Measurements from ENCODE around the gene OGDHL. TPM values are rescaled to one million over a fixed set of nuclear protein-coding genes. Genes with fewer than 3 reads are reported as not detected.
A peak's percentile ranks its signal among the peaks of the same experiment; 100 is the strongest.

Gene OGDHL
- polyA plus RNA-seq, 1 donor from 2014 or later, result 40.7 TPM

DNA sequence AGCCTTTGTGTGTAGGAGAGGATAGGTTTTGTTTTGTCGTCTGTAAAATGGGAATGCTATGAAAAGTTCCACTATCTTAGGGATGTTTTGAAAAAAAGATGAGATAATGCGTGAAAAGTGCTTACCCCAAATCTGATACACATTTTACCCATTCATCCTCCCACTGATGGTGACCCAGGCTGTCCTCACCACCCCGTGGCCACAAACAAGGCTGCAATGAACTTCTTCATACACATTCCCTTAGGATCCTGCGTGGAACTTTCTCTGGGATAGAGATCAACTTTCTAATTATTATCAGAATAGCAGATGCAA, 399 bp upstream of the OGDHL start:
- H3K9ac ChIP-seq (ENCODE audit: low read length), result peak overlapping the region; percentile 82
- peak overlapping the region; percentile 92 for H3K4me3 ChIP-seq (ENCODE audit: low read length)
- no peaks in the 10 kb centered on the region for H3F3A ChIP-seq (ENCODE audit: insufficient read depth, low read length, poor library complexity, severe bottlenecking)
- H4K20me1 ChIP-seq (ENCODE audit: insufficient read depth), result no peaks in the 10 kb centered on the region
- TF ChIP-seq MXI1 (conservative IDR thresholded peaks at IDR 0.05; ENCODE audit: poor library complexity, severe bottlenecking) (no peak), POLR2AphosphoS5 (IDR thresholded peaks at IDR 0.05) (no peak), SMC3 (conservative IDR thresholded peaks at IDR 0.05; ENCODE audit: poor library complexity) (no peak), EP300 (conservative IDR thresholded peaks at IDR 0.05; ENCODE audit: poor library complexity, severe bottlenecking) (no peak), RAD21 (conservative IDR thresholded peaks at IDR 0.05) (no peak), EZH2 (IDR thresholded peaks at IDR 0.05; ENCODE audit: borderline replicate concordance, insufficient read depth, low read length, poor library complexity, severe bottlenecking) (no peak), TAF1 (IDR thresholded peaks at IDR 0.05; ENCODE audit: low read depth) (no peak)
- TF ChIP-seq, protein P1, sequence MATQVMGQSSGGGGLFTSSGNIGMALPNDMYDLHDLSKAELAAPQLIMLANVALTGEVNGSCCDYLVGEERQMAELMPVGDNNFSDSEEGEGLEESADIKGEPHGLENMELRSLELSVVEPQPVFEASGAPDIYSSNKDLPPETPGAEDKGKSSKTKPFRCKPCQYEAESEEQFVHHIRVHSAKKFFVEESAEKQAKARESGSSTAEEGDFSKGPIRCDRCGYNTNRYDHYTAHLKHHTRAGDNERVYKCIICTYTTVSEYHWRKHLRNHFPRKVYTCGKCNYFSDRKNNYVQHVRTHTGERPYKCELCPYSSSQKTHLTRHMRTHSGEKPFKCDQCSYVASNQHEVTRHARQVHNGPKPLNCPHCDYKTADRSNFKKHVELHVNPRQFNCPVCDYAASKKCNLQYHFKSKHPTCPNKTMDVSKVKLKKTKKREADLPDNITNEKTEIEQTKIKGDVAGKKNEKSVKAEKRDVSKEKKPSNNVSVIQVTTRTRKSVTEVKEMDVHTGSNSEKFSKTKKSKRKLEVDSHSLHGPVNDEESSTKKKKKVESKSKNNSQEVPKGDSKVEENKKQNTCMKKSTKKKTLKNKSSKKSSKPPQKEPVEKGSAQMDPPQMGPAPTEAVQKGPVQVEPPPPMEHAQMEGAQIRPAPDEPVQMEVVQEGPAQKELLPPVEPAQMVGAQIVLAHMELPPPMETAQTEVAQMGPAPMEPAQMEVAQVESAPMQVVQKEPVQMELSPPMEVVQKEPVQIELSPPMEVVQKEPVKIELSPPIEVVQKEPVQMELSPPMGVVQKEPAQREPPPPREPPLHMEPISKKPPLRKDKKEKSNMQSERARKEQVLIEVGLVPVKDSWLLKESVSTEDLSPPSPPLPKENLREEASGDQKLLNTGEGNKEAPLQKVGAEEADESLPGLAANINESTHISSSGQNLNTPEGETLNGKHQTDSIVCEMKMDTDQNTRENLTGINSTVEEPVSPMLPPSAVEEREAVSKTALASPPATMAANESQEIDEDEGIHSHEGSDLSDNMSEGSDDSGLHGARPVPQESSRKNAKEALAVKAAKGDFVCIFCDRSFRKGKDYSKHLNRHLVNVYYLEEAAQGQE (IDR thresholded peaks at IDR 0.05; ENCODE audit: borderline replicate concordance), result no peak
- TF ChIP-seq, protein P2, sequence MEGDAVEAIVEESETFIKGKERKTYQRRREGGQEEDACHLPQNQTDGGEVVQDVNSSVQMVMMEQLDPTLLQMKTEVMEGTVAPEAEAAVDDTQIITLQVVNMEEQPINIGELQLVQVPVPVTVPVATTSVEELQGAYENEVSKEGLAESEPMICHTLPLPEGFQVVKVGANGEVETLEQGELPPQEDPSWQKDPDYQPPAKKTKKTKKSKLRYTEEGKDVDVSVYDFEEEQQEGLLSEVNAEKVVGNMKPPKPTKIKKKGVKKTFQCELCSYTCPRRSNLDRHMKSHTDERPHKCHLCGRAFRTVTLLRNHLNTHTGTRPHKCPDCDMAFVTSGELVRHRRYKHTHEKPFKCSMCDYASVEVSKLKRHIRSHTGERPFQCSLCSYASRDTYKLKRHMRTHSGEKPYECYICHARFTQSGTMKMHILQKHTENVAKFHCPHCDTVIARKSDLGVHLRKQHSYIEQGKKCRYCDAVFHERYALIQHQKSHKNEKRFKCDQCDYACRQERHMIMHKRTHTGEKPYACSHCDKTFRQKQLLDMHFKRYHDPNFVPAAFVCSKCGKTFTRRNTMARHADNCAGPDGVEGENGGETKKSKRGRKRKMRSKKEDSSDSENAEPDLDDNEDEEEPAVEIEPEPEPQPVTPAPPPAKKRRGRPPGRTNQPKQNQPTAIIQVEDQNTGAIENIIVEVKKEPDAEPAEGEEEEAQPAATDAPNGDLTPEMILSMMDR (IDR thresholded peaks at IDR 0.05; ENCODE audit: poor library complexity, severe bottlenecking), result no peak
- no peaks in the 10 kb centered on the region for H3K36me3 ChIP-seq (ENCODE audit: insufficient read depth, low read length)
- H3K79me2 ChIP-seq (replicated peaks; ENCODE audit: insufficient read depth, low read length), result no peaks in the 10 kb centered on the region
- H3K4me2 ChIP-seq (ENCODE audit: low read length), result no peak overlapping the region
- H3K27ac ChIP-seq (ENCODE audit: low read length), result no peak overlapping the region
- peaks cover 13% of the 10 kb centered on the region for H3K9me3 ChIP-seq (ENCODE audit: low read length)
- no peaks in the 10 kb centered on the region for H3K9me2 ChIP-seq (ENCODE audit: insufficient read depth, low read length)
- H3K27me3 ChIP-seq (ENCODE audit: insufficient read depth, low read depth, low read length), result peaks cover 27% of the 10 kb centered on the region
- H2AFZ ChIP-seq (ENCODE audit: low read depth, low read length), result peak overlapping the region; percentile 46

DNA sequence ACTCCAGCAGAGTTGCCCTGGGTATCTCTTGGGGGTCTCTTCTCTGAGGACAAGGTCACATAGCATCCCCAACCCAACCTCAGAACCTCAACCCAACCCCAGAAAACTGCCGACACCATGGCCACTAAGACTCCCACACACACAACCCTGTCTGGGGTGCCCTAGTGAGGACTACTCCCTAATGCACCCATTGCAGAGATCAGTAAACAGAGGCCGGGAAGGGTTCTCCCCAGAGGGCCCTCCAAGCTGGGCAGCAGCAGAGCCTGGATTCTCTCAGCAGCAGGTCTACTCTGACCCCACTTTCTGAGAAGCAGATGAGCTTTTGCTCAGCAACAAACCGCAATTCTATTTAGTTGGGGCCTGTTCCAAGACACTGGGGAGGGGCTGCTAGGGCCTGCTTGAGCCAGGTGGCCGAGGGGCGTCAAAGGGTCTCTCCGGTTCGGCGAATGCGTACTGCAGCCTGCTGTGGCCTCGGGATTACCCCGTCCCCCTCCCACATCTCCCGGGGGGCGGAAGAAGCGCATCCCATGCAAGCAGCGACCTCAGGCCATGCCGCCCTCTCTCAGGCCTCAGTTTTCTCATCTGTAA, 828 bp downstream of the OGDHL start:
- H4K20me1 ChIP-seq (ENCODE audit: insufficient read depth), result no peaks in the 10 kb centered on the region
- no peak overlapping the region for H3K27ac ChIP-seq (ENCODE audit: low read length)
- H3K9me3 ChIP-seq (ENCODE audit: low read length), result peaks cover 2% of the 10 kb centered on the region
- peak overlapping the region; percentile 88 for H2AFZ ChIP-seq (ENCODE audit: low read depth, low read length)
- H3F3A ChIP-seq (ENCODE audit: insufficient read depth, low read length, poor library complexity, severe bottlenecking), result no peaks in the 10 kb centered on the region
- H3K27me3 ChIP-seq (ENCODE audit: insufficient read depth, low read depth, low read length), result peaks cover 14% of the 10 kb centered on the region
- H3K9me2 ChIP-seq (ENCODE audit: insufficient read depth, low read length), result no peaks in the 10 kb centered on the region
- H3K4me2 ChIP-seq (ENCODE audit: low read length), result peak overlapping the region; percentile 58
- TF ChIP-seq EP300 (conservative IDR thresholded peaks at IDR 0.05; ENCODE audit: poor library complexity, severe bottlenecking) (no peak), SMC3 (conservative IDR thresholded peaks at IDR 0.05; ENCODE audit: poor library complexity) (no peak)
- no peaks in the 10 kb centered on the region for H3K79me2 ChIP-seq (replicated peaks; ENCODE audit: insufficient read depth, low read length)
- H3K9ac ChIP-seq (ENCODE audit: low read length), result peak overlapping the region; percentile 82
- H3K4me3 ChIP-seq (ENCODE audit: low read length), result peak overlapping the region; percentile 92
- no peaks in the 10 kb centered on the region for H3K36me3 ChIP-seq (ENCODE audit: insufficient read depth, low read length)

Data from neural cell (in vitro differentiated cells).